HT-29 (cell line): Measurements from ENCODE around the gene FAM25C. TPM values are rescaled to one million over a fixed set of nuclear protein-coding genes. Genes with fewer than 3 reads are reported as not detected.
"Not testable (repeated sequence)": the region's sequence is repeated elsewhere in the genome, so short reads cannot be mapped to it uniquely, and the experiment has no call there.

Experiments used
- DNase-seq: peaks from one replicate; pipeline ENCODE4 v3.0.0-alpha.2; 2015; ENCODE audit warnings: low spot score
- total RNA-seq: library from RNA; depleted of rRNA; stranded (reverse); fragments of >200 nt; shearing (Covaris generic); gene quantifications from 2 replicates; pipeline ENCODE4 v1.2.3, GENCODE V29; 2014; rRNA removed

The FAM25C gene
- not detected in 2 replicates for total RNA-seq

DNA sequence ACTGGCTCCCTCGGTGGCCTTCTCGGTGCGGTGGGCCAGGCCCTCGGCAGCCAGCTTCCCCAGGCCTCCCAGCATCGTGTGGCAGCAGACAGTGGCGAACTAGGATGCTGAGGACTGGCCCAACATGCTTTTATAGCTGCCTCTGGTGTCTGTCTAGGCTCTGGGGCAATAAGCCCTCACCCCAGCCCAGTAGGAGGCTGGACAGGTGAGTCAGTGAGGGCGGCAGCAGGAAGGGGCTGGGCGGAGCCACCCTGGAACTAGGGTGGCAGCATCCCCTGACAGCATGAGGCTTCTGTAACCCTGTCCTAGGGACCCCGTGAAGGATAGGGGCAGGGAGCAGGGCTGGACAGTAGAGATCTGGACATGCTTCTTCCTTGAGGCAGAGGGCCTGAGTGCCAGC is at the start of gene FAM25C:
Gene FAM25C (minus strand): TSS at position 101 of the 400 bp plus-strand sequence. CDS start 26 bp downstream, at position 75.
- not testable (repeated sequence) for DNase-seq

DNA sequence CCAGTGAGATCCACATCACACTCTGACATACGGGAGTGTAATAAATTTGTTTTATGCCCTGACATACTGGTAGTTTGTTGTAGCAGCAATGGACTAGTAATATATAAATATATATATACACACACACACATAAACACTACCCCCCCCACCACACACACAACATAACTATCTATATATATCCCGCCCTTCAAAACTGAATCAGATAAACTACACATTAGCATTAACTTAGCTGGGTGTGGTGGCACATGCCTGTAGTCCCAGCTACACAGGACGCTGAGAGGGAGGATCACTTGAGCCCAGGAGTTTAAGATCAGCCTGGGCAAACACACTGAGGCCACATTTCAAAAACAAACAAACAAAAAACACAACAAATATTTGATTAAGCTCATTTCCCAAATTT is 45.0 kb upstream of the FAM25C start:
- DNase-seq, result not testable (repeated sequence)

DNA sequence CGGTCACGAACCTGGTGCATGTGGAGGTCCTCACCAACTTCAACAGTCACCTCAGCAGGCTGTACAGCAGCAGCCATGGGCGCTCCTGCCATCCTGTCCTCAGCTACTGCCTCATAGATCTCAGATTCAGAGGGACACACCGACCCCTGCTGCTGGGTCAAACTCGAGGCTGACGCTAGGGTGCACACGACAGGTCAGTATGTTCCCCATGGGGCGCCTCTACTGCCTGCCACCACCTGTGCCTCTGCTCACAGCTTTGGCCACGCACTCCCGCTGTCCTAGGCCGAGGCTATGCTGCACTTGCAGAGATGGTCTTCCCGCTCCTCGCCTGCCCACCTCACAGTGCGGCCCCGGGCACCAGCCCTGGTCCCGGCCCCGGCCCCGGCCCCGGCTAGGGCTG is 31.8 kb upstream of the FAM25C start:
- DNase-seq, result not testable (repeated sequence)

DNA sequence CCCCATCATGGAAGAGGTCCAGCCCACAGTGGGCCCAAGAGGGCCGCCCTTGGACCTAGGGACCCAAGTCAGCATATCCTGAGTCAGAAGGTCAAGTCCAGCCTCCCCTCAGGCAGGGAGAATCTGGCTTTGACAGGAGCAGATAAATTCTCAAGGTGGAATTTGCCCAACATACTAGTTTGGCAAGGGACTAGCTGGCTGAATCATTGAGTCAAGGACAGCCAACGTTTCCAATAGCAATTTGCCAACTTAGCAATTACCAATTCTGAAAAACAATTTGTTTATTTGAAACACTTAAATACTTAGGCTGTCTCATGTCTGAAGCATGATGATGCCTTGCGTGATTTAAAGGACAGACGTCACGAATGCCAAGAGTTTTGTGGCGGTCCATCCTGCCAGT is 2.7 kb upstream of the FAM25C start:
- DNase-seq, result not testable (repeated sequence)

DNA sequence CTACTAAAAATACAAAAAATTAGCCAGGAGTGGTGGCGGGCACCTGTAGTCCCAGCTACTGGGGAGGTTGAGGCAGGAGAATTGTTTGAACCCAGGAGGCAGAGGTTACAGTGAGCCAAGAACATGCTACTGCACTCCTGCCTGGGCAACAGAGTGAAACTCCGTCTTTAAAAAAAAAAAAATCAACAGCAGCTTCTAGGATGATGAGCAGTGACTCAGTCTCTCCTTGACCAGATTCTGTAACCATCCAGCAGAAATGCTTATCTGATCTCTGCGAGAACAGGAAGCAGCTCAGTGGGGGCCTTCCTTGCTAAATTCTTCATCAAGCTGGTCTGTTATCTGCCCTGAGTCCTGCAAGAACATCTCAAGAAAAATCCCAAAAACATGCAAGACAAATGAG is 5.5 kb downstream of the FAM25C start:
- not testable (repeated sequence) for DNase-seq

DNA sequence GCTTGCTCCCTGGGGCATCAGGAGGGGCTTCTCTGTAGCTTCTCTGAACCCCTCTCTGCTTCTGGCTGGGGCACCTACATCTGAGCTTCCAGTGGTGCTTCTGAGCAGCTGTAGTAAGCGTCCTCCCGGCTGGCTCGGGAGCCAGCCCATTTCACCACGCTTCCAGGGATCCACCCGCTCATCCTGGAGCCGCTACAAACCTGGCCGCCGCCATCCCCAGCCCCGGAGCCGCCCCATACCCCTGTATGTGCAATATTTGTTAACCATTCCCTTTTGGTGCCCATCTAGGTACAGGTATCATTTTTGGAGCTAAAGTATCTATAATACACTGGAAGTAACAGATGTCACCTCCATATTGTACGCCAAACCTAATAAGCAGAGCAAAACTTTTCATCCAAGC is 7.0 kb downstream of the FAM25C start:
- not testable (repeated sequence) for DNase-seq

DNA sequence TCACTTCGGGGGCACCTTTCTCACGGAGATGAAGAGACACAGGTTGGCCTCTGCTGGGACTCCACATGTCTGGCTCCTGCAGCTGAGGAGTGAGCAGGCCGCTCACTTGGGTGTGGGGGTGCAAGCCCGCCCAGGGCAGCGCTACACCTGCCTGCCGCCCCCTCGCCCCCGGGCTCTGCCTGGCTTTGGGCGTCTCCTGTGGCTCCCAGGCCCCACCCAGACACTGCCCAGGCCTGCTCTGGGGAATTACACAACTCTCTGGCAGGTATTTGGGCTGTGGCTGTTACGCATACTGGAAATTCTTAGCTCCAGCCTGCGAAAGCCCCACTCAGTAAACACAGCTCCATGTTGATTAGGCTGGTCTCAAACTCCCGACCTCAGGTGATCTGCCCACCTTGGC is 7.9 kb downstream of the FAM25C start:
- DNase-seq, result not testable (repeated sequence)

DNA sequence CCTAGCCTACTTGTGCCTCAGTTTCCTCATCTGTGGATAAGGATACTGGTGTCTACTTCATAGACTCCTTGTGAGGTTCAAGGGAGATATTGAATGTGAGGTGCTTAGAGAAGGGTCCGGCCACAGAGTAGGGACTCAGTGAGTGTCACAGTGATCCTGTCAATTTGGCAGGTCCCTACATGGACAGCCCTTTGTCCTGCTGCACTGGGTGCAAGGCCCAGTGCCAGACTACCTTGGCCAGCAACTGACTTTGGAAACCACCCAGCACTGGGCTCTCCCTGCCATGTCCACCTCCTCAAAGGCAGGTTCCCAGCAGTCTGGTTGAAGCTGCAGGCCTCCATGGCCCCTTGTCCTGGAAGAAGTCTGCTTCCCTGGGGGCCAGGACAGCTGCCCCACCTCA is 9.5 kb downstream of the FAM25C start:
- DNase-seq, result not testable (repeated sequence)

DNA sequence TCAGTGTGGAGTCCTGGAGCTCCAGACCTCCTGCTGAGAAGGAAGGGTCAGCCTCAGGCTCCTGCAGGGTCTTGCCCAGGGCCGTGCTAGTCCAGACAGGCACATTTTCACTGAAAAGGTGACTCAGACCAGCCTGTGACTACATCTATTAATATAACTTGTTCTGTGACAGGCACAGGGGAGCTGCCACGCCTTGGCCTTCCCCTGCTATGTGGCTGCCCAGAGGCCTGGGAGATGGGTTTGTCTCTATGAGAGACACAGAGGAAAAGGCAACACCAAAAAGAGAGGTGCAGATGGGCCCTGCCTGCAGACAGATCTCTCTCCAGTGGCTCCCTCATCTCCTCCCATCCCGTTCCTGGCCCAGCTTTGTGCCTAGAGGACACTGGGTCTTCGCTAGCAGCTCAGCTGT is 10.0 kb downstream of the FAM25C start:
- not testable (repeated sequence) for DNase-seq

DNA sequence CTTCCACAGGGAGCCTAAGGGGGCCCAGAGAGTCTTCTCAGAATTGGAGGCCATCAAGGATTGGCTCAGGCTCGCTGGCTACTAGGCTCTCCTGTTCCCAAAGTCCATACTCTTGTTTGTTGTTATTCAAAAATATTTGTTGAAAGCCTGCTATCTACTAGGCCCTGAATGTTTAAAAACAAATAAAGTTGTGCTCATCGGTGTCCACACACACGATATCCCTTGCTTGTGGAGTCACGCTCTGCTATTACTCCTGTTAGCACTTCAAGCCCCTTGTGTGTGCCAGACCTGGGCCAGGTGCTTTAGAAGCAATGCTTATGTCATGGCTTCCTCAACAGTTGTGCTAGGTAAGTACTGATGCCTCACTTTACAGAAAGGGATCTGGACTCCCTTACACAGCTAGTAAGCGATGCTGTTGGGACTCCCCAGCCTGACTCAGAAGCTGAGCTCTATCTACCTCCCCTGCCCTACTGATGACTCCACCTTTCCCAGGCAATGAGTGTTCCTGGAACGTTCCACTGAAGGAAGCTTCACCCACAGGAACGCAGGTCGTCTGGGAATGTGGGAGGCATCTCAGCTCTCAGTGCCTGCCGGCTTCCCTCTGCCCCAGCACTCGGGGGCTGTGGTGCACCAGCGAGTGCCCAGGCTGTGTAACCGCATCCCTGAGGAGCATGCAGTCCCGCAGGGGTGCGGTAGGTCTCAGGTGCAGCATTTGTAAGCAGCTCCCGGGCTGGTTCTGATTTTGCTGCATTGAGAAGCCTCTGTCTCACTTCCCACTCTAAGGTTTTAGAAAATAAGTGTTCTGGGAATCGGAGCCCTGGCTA is 10.7 kb downstream of the FAM25C start:
- not testable (repeated sequence) for DNase-seq

DNA sequence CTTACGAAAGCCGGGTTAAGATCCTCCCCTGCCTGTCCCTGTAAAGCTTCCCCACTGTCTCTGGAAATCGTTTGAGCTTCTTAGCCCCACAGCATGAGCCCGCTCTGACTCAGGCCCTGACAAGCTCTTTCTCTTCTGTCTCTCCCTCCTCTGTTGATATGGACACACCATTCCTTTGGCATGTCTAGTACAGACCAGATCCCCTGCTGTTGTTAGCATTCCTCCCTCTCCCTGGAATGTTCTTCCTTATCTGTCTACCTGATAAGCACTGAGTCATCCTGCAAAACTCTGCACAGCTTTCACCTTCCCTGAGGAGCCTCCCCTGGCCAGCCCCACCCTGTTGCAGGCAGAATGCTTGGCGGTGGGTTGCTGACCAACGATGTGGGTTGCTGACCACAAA is 11.6 kb downstream of the FAM25C start:
- DNase-seq, result not testable (repeated sequence)

DNA sequence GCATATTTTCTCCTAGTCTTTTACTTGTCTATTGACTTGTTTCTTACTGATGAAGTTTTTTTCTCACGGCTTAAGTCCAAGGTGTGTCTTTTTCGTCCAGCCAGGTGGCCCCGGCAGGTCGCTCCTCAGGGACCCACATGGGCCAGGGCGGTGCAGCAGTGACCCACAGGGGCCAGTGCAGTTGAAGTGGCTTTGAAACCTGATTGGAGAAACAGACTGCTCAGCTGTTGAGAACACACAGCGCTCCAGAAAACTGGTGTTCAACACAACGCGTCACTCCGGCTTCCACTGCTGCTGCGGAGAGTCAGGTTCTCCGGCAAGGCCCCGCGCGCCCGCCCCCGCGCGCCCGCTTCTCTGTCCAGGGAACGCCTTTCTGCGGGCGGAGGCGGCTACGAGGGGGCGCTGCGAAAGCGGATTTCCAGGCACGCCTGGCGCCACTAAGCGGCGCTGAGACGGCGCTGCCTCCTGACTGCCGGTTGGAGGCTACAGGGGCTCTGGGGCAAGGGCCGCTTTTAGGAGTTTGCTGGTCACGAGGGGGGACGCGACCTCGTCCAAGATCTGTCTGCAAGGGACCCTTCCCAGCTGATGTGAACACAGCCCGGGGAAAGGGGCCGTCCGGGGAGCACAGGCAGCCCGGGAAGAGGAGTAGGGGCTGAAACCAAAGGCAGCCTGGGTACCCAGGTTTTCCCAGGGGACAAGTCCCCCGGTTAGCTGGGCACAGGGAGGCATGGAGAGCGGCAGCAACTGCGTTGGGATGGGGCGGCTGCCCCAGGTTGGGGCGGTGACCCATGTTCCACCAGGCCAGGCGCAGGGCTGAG is 13.0 kb downstream of the FAM25C start:
- not testable (repeated sequence) for DNase-seq

DNA sequence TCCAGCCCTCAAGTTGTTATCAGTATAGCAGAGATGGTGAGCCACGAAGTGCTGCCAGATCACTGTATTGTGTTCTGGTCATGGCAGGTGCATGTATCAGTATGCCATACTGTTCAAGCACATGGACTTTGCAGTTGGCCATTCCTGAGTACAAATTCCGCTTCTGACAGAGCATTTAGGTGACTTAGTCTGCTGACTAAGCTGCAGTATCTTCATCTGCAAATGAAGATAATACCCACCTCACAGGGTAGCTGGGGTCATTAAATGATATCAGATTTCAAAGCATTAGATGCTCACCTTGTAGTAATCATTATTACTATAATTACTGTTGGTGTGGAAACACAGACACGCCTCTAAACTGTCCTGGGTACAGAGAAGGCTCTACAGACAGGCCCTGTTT is 24.2 kb downstream of the FAM25C start:
- not testable (repeated sequence) for DNase-seq

DNA sequence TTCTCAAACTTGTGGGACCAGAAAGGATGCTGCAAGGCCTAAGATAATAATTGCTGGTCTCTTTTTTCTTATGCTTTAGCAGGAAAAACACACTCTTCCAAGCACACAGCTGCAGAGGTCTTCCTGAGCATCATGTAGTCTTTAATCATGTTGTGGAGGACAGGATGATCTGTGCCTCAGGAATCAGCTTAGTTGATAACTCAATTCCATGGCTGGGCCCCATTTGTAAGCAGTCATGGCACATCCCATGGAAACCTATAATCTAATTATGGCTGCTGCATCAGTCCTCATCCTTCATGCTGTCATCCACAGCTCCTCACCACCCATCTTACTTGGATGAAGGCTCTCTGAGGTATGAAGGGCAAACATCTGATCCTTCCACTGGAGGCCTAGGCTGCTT is 26.5 kb downstream of the FAM25C start:
- not testable (repeated sequence) for DNase-seq

DNA sequence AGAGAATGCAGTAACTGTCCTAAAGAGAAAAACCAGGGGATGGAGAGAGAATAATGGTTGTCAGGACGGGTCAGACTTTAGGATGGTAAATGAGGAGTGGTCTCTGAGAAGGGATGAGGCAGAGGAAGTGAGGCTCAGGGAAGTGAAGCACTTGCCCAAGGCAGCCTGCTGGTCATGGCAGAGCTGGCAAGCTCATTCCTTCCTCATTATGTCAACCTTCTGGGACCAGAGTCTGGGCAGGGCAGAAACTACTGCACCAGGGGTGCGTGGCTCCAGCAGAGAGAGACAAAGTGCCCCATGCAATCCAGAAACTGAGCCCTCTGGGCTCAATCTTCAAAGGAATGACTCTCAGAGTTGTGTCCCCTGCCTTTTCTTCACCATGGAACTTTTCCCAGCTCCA is 27.5 kb downstream of the FAM25C start:
- not testable (repeated sequence) for DNase-seq

DNA sequence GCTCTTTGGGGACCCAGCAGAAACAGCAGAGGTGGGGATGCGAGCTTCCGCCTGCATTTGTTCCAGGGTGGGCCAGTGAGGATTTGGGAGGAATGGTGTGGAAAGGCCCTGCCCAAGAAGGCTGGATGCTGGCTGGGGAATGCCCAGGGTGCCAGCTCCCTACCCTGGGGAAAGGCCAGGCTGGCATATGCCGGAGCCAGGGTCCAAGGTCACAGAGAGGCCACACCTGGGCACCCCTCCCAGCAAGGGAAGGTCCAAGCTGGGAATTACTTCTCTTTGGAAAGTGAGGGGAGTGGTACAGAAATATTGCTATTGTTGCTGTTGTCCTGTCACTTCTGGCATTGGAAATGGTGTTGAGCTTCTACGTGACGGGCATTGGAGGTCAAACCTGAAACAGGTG is 28.0 kb downstream of the FAM25C start:
- DNase-seq, result not testable (repeated sequence)

DNA sequence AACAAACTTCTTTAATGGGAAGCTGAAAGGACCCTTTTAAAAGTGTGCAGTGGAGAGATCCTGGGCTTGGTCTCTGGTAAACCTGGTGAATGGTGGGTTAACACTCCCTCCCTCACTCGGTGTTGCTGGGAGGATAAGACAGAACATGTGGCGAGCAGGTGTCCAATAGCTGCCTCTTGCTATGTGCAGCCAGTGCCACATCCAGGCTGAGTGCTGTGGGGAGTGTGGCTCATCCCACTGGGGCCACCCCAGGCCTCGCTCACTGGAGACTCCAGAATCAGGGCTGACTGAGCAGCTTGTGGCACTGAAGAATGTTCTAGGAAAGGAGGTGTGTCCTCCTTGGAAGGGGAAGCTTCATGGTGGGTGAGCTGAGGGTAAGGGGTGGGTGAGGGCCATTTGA is 29.5 kb downstream of the FAM25C start:
- not testable (repeated sequence) for DNase-seq

DNA sequence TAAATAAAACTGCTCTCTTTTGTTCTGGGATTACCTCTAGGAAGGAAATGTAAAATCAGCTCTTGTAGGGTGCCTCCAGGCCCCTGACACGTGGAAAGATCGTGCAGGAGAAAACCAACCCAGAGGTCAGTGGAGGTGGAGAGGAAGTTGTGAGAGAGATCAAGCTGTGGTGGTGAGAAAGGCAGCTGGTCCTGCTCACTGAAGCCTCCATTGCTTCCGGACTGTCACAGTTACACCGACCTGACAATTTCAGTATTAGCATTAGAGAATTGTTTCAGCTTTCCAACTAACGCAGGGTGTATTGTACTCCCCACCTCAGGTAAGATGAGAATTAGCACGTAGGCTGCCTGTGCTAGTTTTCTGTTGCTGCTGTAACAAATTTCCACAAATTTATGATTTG is 30.6 kb downstream of the FAM25C start:
- DNase-seq, result not testable (repeated sequence)

DNA sequence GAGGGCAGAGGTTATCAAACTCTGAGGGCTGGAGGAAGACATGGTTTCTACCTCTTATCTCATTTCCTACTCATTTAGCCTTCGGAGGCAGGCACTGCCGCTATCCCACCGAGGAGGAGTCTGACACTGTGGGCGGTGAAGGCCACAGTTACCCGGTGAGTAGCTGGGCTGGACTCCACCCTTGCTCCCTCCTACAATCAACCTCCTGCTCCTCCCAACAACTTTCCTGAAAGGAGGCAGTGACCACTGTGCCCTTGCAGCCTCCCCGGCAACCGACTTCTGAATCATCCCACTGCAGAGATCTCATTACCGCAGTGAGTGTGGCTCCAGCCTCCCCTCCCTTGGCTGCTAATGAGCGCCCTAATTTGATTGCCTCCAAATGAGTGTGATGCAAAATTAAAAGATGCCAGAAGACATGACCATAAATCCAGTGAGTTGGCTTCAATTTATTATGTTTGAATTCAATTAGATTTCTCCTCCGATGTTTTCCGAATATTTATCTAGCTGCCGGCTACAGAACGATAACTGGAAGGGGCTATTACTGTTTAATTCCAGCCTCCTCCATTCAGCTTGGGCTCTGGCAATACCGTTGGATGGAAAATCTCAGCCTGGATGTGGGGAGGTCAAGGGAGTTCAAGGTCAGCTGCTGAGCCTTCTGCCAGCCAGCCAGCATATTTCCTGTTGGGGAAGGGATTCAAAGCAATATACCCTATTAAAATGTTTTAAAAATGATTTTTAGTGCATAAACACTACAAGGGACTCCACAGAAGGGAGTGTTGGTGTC is 35.1 kb downstream of the FAM25C start:
- not testable (repeated sequence) for DNase-seq

DNA sequence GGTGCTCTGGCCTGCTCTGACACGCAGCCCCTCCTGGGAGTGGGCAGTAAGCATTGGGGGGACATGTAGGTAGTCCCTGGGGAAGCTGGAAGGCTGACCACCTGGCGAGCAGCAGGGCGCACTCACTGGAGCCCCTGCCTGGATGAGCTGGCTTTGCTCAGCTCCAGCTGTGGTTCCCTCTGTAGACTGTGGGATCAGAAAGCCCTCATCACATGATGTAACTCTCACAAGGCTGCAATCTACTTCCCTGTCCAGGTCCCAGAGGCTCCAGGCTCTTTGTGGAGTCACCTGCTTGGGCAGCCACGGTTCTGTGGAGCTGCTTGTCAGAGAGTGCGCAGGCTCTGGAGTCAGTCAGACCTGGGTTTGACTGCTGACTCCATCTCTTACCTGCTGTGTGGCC is 36.8 kb downstream of the FAM25C start:
- not testable (repeated sequence) for DNase-seq

DNA sequence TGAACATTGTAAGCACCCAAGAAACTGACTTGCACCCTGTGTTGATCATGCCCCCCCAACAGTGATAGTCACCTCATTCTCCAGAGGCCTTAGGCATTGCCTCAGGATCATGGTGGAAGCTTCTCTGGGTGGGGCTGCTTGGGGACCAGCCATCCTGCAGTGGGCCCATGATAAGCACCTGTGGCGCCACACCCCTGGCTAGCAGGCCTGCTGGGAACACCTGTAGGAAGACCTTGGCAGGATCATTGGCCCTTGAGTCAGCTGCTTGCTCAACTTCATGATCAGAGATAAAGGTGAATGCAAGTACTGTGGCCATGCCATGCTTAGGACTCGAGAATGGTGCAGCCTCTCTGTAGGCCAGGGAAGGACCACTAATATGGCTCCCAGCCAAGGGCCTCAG is 38.9 kb downstream of the FAM25C start:
- DNase-seq, result not testable (repeated sequence)

DNA sequence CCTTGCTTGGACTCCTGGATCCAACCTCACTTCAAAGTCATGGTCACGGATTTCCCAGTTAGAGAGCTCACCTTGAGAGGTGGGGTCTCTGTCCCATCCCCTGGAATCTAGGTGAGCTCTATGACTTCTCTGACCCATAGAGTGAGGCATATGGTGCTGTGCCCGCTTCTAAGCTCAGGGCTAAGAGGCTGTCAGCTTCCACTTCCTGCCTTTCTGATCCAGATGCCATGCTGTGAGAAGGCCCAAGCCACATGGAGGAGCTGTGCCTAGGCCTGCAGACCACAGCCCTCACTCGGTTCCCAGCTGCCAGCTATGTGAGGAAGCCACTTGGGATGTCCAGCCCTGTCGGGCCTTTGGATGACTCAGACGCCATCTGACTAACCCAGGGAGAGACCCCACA is 39.9 kb downstream of the FAM25C start:
- DNase-seq, result not testable (repeated sequence)
